Body of pancreas (tissue), 4 donors: Measurements from ENCODE around the gene PDE2A.

Source experiments
- POLR2A ChIP-seq, 3 donors: fragments of 450-650 bp; IDR thresholded peaks; one replicate each; pipeline ENCODE4 v1.6.1; 2016; ENCODE audit warnings: antibody characterized with exemption in 3 of 3, mild to moderate bottlenecking in 2 of 3
- TF ChIP-seq, protein P1 (sequence below), 7 experiments: fragments of 450-650 bp in 4 of 7; fragments of 200-600 bp in 3 of 7; sonication (generic) in 3 of 7; IDR thresholded peaks; one replicate each; pipeline ENCODE4 v1.5.1; 2016 to 2019; ENCODE audit warnings: antibody characterized with exemption in 7 of 7

DNA sequence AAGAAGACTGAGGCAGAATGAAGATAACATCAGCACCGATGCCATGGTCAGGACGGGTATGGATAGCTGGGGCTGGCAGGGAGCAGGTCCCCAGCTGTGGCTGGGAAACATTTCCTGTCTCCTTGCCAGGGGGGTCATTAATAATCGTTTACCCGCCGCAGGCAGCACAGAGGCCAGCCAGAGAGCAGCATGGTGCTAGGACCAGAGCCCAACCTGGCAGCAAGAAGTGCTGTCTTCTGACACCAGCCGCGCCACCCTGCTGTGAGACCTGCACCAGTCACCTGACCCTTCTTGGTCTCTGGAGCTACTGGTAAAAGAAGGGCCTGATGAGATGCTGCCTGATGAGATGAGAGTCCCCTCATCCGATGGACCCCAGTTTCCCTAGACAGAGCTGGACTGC lies 36.3 kb downstream of the PDE2A start:
- TF ChIP-seq POLR2A (IDR thresholded peaks at IDR 0.05) = no peak
- TF ChIP-seq, protein P1, sequence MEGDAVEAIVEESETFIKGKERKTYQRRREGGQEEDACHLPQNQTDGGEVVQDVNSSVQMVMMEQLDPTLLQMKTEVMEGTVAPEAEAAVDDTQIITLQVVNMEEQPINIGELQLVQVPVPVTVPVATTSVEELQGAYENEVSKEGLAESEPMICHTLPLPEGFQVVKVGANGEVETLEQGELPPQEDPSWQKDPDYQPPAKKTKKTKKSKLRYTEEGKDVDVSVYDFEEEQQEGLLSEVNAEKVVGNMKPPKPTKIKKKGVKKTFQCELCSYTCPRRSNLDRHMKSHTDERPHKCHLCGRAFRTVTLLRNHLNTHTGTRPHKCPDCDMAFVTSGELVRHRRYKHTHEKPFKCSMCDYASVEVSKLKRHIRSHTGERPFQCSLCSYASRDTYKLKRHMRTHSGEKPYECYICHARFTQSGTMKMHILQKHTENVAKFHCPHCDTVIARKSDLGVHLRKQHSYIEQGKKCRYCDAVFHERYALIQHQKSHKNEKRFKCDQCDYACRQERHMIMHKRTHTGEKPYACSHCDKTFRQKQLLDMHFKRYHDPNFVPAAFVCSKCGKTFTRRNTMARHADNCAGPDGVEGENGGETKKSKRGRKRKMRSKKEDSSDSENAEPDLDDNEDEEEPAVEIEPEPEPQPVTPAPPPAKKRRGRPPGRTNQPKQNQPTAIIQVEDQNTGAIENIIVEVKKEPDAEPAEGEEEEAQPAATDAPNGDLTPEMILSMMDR (IDR thresholded peaks at IDR 0.05) = no peak
